H7 (cell line): Measurements from ENCODE around the gene SHH. TPM values are rescaled to one million over a fixed set of nuclear protein-coding genes. Genes with fewer than 3 reads are reported as not detected.
A peak's percentile ranks its signal among the peaks of the same experiment; 100 is the strongest.

ENCODE experiments used
- DNase-seq: peaks from one replicate; pipeline ENCODE4 v3.0.0; 2012
- H3K27me3 ChIP-seq: 2 replicates; pipeline ENCODE4 v1.6.0; 2011; ENCODE audit warnings: mild to moderate bottlenecking, low read length; ENCODE audit not compliant: control insufficient read depth, insufficient read depth
- H3K36me3 ChIP-seq: replicated peaks from 2 replicates; pipeline ENCODE4 v1.5.1; 2011; ENCODE audit warnings: low read length; ENCODE audit not compliant: control insufficient read depth, insufficient read depth
- H3K4me3 ChIP-seq: 2 replicates; pipeline ENCODE4 v1.5.1; 2011; ENCODE audit warnings: low read depth, mild to moderate bottlenecking, control low read depth, low read length, moderate library complexity; ENCODE audit not compliant: insufficient read depth
- total RNA-seq: library from RNA; depleted of rRNA; stranded (reverse); fragments of >200 nt; shearing (Covaris generic); gene quantifications from 2 replicates; pipeline ENCODE4 v1.2.3, GENCODE V29; 2014

SHH gene
- total RNA-seq, 1 experiment from 2014 or later: 4.6 TPM

DNA sequence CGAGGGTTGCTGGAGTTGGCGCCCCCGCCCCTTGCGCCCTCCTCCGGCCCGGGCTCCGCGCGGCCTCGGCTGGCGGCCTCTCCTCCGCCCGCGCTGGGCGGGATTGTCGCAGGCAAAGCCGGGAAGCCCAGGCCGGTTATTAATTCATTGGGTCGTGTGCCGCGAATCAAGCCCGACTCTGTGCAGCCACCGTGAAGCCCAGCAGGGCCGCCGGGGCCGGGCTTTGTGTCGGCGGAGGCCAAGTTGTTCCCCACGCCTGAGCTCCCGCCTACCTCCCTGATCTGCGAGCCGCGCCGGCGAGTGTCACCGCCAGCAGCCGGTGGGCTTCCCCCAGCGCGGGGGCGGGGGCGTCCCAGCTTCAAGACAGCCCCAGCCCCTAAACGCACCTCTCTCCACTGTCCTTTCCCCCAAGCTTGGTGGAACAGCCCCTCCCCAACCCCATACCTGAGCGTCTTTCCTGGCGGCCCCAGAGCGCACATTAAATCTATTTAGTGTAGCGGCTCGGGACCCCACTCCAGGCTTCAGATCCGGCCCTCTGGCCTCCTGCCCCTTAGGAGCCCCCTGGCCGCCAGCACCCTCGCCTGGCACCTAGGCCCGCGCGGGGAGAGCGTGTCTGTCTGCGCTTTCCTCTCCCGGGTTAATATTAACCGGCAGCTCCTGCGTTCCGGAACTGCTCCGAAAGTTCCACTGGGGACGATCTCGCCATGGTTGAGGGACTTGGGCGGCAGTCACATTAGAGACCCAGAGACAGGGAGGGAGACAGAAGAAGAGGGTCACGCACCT, 3.5 kb downstream of the SHH start:
- DNase-seq: peak; percentile 91
- Histone ChIP-seq H3K27me3 (peaks cover 88% of the 10 kb centered on the region), H3K36me3 (no peaks in the 10 kb centered on the region), H3K4me3 (peak overlapping the region; percentile 42)

DNA sequence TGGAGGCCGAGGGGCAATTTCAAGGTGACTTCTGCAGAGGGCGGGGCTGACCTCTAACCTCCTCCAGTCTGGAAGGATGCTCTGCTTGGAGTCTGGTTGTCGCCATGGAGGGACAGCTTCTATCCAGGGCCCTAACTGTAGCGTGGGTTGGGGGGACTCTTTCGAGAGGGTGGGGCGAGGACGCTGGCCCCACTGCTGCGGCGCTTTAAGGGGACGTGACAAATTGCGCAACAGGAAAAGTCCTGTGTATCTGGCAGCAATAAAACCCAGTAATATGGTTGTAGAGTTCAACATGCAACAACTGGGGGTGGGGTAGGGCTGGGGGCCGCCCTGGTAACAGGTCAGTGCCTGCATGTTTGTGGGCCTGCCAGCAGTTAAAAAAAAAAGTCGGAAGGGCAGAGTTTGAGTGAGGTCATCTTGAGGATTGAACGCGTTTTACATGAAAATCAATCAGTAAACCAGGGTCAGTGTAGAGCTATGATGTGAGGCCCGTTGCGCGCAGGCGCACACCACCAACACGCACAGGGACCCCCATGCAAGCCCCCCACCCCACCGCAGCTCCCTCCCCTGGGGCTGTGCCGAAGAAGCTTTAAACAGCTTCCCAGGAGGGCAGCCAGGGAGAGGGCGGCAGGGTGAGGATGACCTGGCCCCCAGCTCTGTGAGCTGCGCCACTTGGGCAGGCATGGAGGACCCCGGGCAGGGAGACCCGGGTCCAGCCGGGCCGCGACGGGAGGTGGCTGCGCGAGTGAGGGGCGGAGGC, 4.3 kb downstream of the SHH start:
- DNase-seq: peak; percentile 60
- Histone ChIP-seq H3K36me3 (no peaks in the 10 kb centered on the region), H3K4me3 (peak overlapping the region; percentile 42), H3K27me3 (peaks cover 88% of the 10 kb centered on the region)

DNA sequence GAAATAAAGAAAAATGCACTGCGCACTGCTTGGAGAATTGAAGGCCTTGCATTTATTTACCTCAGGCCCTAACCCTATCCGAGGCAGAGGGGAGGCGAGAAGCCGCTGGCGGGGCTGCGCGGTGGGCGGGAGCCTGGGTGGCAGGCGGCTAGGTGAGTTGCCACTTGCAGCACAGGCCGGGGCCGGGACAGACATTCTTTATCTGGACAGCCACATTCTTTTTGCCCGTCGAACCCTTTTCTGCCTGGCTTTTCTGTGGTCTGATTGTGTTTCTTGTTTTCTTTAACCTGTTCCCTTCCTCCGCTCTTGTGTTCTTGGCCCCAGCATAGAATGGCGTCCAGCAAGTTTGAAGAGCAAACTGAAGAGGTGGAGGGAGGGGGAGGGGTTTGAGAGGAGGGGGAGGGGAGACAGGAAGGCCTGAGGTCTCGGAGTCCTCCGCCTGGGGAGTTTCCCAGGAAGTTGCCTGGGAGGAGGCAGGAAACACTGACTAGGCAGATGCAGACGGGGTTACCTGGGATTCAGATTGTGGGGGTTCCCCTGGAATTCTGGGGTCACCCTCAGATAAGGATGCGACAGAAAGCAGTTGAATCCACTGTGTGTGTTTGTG, 5.1 kb downstream of the SHH start:
- Histone ChIP-seq H3K4me3 (peak overlapping the region; percentile 4; the same call in 1 of the 2 replicates), H3K27me3 (peaks cover 88% of the 10 kb centered on the region), H3K36me3 (no peaks in the 10 kb centered on the region)
- DNase-seq: peak; percentile 89

DNA sequence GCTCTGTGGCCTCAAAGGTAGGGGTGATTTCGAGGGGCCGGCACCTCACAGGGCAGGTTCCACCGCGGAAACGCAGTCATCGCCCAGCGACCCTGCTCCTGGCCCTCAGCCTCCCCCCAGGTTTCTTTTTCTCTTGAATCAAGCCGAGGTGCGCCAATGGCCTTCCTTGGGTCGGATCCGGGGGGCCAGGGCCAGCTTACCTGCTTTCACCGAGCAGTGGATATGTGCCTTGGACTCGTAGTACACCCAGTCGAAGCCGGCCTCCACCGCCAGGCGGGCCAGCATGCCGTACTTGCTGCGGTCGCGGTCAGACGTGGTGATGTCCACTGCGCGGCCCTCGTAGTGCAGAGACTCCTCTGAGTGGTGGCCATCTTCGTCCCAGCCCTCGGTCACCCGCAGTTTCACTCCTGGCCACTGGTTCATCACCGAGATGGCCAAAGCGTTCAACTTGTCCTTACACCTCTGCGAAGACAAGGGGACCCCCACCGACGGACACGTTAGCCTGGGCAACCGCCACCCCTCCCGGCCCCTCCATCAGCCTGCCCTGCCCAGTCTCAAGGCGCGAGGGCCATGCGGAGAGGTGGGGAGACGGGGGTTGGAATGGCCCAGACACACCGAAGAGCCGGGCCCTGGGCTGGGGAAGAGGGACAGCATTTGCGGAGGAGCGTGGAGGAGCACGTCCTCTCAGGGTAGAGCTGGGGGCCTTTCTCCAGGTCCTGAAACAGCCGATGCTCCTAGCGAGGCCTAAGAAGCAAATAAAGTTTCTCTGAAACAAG, 6.0 kb downstream of the SHH start:
- peak; percentile 74 for DNase-seq
- Histone ChIP-seq H3K36me3 (no peaks in the 10 kb centered on the region), H3K27me3 (peaks cover 88% of the 10 kb centered on the region), H3K4me3 (peak overlapping the region; percentile 30; the same call in 1 of the 2 replicates)

DNA sequence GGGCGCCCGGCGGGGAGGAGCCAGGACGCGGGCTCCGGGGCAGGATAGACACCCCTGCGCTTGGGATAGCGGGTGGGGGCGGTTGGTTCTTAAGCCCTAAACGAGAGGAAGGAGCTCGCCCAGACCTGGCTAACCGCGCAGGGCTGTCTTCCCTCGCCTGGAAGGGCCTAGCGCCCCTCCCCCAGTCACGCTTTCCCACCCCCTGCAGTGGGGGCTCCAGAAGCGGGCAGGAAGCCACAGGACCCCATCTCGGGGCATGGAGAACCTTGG, 6.5 kb downstream of the SHH start:
- no peak for DNase-seq
- Histone ChIP-seq H3K4me3 (peak overlapping the region; percentile 30), H3K27me3 (peaks cover 88% of the 10 kb centered on the region), H3K36me3 (no peaks in the 10 kb centered on the region)

DNA sequence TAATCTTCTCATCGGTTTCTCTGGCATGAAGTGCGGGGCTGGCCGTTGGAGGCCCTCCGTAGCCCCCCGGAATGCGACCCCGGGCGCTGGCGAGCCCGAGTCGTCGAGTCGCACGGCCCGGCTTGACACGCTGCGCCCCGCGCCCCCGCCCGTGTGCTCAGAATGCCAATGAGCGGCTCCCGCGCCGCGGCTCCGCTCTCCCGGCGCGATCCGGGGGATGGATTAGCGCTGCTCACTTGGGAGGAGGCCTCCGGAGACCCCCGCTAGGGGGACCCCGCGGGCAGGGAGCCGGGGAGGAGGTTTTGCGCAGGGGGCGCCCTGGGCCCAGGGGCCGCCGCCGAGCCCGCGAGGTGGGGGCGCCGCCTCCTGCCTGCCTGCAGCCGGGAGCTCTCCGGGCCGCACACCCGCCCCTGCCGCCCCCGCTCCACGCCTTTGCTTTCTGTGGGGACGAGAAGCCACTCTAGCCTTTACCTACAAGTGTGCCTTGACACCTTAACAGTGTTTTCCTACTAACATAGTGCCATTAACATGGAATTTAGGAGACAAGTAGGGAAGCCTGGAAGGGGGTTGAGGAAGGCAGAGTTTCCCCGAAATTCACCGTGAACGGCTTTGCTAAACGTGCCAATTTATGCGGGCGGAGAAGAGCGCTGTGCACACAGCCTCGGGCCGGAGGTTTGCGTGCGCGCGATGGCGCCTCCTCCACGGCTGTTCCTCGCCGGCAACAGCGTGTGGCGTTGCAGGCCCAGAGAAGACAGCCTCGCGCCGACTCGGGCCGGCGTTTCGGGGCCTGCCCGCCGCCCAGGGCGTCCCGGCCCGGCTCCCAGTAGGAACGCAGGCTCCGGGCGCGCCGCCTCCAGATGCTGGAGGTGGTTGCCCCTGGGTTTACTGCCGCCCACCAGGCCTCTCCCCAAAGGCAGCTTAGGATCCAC, 7.1 kb downstream of the SHH start:
- Histone ChIP-seq H3K4me3 (peak overlapping the region; percentile 30), H3K27me3 (peaks cover 88% of the 10 kb centered on the region)
- peak; percentile 98 for DNase-seq

DNA sequence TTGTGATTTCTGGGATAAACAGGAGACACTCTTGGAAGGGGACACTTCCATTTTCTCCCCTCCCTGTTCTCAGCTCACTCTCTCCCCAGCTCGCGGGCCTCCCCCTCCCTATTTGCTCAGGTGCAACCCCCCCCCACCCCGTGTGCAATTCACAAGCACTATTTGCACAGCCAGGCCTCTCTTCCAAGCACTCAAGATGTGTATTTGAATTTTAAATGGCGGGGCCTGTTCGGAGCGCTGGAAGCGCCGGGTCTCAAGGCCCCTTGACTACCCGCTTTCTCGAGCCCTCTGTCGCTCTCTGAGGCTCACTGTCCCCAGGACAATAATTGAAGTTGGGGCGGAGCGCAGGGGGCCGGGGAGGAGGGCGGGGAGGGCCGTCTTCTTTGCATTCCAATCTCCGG, 7.8 kb downstream of the SHH start:
- H3K27me3 ChIP-seq: peaks cover 88% of the 10 kb centered on the region
- peak overlapping the region; percentile 30 for H3K4me3 ChIP-seq
- no peaks in the 10 kb centered on the region for H3K36me3 ChIP-seq
- DNase-seq: peak; percentile 87

More for the DNA sequence above, 7.1 kb downstream of the SHH start:
- no peaks in the 10 kb centered on the region for H3K36me3 ChIP-seq

DNA sequence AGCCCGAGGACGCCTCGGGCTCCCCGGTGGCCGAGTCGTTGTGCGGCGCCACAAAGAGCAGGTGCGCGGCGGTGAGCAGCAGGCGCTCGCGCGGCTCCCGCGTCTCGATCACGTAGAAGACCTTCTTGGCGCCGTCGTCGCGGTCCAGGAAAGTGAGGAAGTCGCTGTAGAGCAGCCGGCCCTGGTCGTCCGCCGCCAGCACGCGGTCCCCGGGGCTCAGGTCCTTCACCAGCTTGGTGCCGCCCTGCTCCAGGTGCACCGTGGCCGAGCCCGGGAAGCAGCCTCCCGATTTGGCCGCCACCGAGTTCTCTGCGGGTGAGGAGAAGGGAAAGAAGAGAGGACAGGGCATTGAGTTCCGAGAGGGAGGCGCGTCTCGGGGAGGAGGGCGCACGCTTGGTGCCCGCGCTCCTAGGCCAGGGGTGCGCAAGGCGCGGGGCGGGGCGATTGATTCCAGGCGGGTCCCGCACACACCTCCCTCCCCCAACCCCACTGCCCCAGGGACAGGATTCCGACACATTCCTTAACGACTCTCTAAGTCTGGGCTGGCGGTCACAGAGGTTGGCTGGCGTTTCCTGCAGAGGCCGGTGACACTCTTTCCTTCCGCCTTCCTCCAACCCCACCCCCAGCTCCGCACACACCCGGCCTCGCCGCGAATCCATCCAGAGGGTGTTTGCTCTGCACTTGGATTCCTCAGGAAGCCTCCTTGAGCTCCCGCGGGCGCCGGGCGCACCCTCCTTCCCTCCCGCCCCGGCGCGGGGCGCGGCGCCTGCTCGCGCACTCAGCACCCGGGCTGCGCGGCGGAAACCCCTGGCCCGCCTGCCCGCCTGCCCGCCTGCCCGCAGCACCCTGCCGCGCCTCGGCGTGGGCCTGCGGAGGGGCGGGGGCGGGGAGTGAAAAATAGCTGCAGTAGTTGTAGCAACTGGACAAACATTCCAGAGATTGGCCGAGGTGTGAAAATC, 8.6 kb downstream of the SHH start:
- DNase-seq: peak; percentile 85
- Histone ChIP-seq H3K27me3 (peaks cover 85% of the 10 kb centered on the region), H3K36me3 (no peaks in the 10 kb centered on the region), H3K4me3 (peak overlapping the region; percentile 42)

DNA sequence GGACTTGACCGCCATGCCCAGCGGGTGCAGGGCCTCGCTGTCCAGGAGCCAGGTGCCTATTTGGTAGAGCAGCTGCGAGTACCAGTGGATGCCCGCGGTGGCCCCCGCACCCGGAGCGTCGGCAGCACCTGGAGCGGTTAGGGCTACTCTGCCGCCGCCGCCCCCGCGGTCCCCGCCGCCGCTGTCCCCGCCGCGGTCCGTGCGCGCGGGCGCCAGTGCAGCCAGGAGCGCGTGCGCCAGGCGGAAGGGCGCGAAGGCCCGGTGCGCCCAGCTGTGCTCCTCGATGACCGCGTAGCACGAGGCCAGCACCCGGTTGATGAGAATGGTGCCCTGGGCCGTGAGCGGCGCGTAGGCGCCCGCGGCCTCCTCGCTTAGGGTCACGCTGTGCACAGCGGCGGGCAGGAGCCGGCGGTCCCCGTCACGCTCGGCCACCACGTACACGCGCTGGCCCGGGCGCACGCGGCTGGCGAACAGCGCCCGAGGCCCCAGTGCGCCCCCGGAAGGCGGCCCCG, 9.3 kb downstream of the SHH start:
- H3K36me3 ChIP-seq: no peaks in the 10 kb centered on the region
- peak overlapping the region; percentile 42 for H3K4me3 ChIP-seq
- DNase-seq: peak; percentile 79
- peaks cover 79% of the 10 kb centered on the region for H3K27me3 ChIP-seq

DNA sequence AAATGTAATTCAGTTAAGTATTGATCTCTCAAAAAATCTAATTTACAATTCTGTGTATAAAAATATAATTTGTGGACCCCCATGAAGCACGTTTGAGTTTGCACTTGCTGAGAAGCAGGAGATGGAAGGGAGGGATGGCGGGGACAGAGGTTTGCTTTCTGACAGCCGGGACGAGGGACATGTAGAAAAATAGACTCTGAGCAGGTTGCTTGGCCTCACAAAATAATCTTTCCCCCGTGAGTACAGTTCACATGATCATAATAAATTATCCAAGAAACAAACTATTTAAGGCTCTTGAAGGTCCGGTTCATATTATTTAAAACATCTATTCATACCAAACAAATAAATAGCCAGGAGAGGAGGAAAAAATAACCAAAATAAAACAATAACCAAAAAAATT, 10.0 kb downstream of the SHH start:
- Histone ChIP-seq H3K4me3 (no peak overlapping the region; the same call in 1 of the 2 replicates), H3K27me3 (peaks cover 79% of the 10 kb centered on the region), H3K36me3 (no peaks in the 10 kb centered on the region)
- no peak for DNase-seq

DNA sequence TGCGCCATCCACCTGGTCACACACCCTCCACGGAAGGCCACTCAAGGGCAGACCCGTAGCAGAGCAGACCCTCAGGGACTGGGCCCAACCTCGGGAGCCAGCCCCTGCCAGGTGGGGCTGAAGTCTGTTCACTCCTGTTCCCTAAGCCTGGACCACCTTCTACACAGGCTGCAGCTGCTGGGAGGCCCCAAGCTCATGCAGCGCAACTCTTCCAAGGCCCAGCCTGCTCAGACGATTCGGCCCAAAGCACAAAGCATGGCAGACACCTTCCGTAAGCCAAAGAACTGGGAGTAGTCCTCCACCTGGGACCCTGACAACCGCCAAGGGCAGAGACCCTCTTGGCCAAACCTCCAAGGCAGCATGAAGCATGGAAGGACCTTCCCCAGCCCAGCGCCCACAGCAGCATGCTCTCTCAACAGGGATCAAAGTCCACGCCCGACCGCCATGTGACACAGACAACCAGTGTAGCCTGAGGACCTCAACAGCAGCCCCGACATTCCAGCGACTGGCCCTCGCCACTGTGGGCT, 11.5 kb downstream of the SHH start:
- Histone ChIP-seq H3K27me3 (peaks cover 69% of the 10 kb centered on the region), H3K4me3 (no peak overlapping the region), H3K36me3 (no peaks in the 10 kb centered on the region)
- no peak for DNase-seq

DNA sequence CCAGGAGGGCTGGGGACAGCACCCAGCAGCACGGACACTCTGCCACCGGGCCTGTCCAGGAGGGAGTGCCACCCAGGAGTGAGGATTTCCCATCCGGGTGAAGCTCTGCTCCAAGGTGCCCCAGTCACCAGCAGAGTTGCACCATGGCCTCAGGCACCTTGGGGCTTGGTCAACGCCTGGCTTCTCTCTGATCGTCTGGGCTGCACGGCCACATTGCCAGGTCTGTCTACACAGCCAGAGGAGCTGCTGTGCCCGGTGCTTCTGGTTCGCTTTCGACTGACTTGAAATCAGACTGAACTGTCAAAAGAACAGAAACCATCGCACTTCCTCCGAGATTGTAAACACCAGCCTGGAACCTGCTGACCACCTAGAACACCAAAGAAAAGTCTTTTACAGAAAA, 12.0 kb downstream of the SHH start:
- Histone ChIP-seq H3K27me3 (peaks cover 64% of the 10 kb centered on the region), H3K36me3 (no peaks in the 10 kb centered on the region)
- no peak for DNase-seq

More for the DNA sequence above, 12.0 kb downstream of the SHH start:
- no peak overlapping the region for H3K4me3 ChIP-seq
